SK-N-SH treated with all-trans-retinoic acid at 6 μM for 48 hours (cell line): ENCODE results near the gene MCM9.

Experiments
- BACH2 ChIP-seq: fragments of 250-450 bp; sonication (Bioruptor Pico); IDR thresholded peaks from 2 replicates; pipeline ENCODE4 v1.9.0; 2021; ENCODE audit warnings: mild to moderate bottlenecking, borderline replicate concordance
- CSDC2 ChIP-seq: fragments of 250-450 bp; sonication (Bioruptor Pico); IDR thresholded peaks from 2 replicates; pipeline ENCODE4 v1.5.0; 2020; ENCODE audit warnings: mild to moderate bottlenecking, moderate library complexity
- ESRRG ChIP-seq: fragments of 250-450 bp; sonication (Bioruptor Pico); IDR thresholded peaks from 2 replicates; pipeline ENCODE4 v1.6.1; 2021; ENCODE audit warnings: mild to moderate bottlenecking
- PATZ1 ChIP-seq: fragments of 250-450 bp; sonication (Bioruptor Pico); IDR thresholded peaks from 2 replicates; pipeline ENCODE4 v1.8.0; 2020; ENCODE audit warnings: mild to moderate bottlenecking, moderate library complexity, borderline replicate concordance
- ZNF70 ChIP-seq: fragments of 450-650 bp; formaldehyde crosslinking; IDR thresholded peaks from 2 replicates; pipeline ENCODE4 v1.5.0; 2020; ENCODE audit warnings: mild to moderate bottlenecking, moderate library complexity
- TF ChIP-seq, protein P1 (sequence below): fragments of 250-450 bp; sonication (Bioruptor Pico); IDR thresholded peaks from 2 replicates; pipeline ENCODE4 v1.8.0; 2021; ENCODE audit warnings: low read depth, mild to moderate bottlenecking, moderate library complexity, borderline replicate concordance
- TF ChIP-seq, protein P2 (sequence below): fragments of 250-450 bp; sonication (Bioruptor Pico); IDR thresholded peaks from 2 replicates; pipeline ENCODE4 v1.5.1; 2020; ENCODE audit warnings: low read depth, mild to moderate bottlenecking, moderate library complexity
- TF ChIP-seq, protein P3 (sequence below): fragments of 250-450 bp; sonication (Bioruptor Pico); IDR thresholded peaks from 2 replicates; pipeline ENCODE4 v1.5.1; 2021; ENCODE audit warnings: mild to moderate bottlenecking, moderate library complexity

DNA sequence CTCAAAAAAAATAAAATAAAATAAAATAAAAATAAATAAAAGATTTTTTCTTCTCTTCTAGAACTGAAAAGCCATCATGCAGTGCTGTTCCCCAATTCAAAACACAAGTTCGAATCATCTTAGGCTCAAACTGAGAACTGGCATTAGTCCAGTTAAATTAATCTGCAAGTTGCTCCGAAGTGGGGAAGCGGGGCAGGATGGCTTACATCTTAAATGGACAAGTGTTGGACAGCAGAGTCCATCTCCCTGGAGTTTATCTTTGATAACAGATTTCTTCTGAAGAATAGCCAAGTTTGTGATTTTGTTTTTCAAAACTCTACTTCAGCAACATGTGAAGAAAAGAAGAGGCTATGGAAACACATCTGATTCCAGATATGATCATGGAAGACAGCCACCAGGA, 152.3 kb downstream of the MCM9 start:
- TF ChIP-seq ZNF70 (CRISPR knock-in tag) (no peak), ESRRG (CRISPR knock-in tag) (no peak), CSDC2 (no peak), BACH2 (CRISPR knock-in tag) (no peak), PATZ1 (CRISPR knock-in tag) (no peak)
- TF ChIP-seq, protein P1, sequence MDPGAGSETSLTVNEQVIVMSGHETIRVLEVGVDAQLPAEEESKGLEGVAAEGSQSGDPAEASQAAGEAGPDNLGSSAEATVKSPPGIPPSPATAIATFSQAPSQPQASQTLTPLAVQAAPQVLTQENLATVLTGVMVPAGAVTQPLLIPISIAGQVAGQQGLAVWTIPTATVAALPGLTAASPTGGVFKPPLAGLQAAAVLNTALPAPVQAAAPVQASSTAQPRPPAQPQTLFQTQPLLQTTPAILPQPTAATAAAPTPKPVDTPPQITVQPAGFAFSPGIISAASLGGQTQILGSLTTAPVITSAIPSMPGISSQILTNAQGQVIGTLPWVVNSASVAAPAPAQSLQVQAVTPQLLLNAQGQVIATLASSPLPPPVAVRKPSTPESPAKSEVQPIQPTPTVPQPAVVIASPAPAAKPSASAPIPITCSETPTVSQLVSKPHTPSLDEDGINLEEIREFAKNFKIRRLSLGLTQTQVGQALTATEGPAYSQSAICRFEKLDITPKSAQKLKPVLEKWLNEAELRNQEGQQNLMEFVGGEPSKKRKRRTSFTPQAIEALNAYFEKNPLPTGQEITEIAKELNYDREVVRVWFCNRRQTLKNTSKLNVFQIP (CRISPR knock-in tag) = no peak
- TF ChIP-seq, protein P2, sequence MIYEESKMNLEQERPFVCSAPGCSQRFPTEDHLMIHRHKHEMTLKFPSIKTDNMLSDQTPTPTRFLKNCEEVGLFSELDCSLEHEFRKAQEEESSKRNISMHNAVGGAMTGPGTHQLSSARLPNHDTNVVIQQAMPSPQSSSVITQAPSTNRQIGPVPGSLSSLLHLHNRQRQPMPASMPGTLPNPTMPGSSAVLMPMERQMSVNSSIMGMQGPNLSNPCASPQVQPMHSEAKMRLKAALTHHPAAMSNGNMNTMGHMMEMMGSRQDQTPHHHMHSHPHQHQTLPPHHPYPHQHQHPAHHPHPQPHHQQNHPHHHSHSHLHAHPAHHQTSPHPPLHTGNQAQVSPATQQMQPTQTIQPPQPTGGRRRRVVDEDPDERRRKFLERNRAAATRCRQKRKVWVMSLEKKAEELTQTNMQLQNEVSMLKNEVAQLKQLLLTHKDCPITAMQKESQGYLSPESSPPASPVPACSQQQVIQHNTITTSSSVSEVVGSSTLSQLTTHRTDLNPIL (CRISPR knock-in tag) = no peak
- TF ChIP-seq, protein P3, sequence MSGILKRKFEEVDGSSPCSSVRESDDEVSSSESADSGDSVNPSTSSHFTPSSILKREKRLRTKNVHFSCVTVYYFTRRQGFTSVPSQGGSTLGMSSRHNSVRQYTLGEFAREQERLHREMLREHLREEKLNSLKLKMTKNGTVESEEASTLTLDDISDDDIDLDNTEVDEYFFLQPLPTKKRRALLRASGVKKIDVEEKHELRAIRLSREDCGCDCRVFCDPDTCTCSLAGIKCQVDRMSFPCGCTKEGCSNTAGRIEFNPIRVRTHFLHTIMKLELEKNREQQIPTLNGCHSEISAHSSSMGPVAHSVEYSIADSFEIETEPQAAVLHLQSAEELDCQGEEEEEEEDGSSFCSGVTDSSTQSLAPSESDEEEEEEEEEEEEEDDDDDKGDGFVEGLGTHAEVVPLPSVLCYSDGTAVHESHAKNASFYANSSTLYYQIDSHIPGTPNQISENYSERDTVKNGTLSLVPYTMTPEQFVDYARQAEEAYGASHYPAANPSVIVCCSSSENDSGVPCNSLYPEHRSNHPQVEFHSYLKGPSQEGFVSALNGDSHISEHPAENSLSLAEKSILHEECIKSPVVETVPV (CRISPR knock-in tag) = no peak
